ENCODE results near the gene HOXC12.

HOXC12 gene

DNA sequence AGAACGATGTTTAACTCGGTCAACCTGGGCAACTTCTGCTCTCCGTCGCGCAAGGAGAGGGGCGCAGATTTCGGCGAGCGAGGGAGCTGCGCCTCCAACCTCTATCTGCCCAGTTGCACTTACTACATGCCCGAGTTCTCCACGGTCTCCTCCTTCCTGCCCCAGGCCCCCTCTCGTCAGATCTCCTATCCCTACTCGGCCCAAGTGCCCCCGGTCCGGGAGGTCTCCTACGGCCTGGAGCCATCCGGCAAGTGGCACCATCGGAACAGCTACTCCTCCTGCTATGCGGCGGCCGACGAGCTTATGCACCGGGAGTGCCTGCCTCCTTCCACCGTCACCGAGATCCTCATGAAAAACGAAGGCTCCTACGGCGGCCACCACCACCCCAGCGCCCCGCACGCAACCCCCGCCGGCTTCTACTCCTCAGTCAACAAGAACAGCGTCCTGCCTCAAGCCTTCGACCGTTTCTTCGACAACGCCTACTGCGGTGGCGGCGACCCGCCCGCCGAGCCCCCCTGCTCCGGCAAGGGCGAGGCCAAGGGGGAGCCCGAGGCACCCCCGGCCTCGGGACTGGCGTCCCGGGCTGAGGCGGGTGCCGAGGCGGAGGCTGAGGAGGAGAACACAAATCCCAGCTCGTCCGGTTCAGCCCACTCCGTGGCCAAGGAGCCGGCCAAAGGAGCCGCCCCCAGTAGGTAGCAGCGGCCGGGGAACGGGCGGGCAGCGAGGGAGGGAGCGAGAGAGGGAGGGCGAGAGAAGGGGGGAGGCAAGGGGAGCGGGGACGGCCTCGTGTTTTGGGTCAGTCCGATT is 18.7 kb downstream of the HOXC12 start:
- no peak for DNase-seq

DNA sequence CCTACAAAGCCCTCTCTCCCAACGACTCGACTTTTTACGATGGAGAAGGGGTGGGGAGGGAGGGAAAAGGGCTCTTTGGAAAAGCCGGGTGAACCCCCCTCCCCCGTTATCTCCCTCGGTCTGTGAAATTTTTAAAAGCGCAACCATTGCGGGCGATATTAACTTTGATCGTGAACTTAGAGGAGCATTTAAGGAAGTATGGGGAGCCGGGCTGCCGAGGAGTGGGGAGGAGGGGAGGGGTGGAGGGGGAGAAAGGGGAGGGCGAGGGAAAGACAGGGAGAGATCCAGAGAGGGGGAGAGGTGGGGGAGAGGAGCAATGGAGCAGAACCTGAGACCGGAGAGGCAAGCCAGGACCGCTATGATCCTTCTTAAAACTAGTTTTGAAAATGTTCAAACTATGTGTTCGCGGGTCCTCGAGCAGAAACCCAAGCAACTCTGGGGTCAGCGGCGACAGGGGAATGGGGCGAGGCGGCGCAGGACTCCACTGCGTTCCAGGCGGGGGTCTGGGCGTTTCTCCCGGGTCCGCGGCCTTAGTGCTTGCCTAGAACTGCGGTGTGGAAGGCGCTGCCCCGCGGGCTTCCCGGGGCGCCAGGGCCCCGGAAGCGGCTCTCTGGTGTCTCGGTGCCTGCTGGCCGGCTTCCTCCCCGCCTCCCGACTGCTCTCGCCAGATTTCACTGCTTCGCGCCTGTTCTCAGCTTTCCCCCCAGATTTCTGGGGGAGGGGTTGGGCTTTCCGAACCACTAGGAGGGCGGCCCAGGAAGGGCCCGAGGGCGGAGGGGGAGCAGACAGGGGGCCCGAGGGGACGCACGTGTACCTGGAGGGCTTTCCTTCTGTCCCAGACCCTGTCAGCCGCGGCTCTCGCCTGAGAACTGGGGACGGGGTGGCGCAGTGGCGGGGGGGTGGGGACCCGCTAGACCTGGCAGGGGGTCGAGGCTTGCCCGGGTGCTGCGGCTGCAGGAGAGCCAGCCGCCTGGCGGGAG is 19.7 kb downstream of the HOXC12 start, which contains the start of gene HOTAIR:
Gene HOTAIR, minus strand, starts transcription at position 871 of the 980 bp plus-strand sequence.
- DNase-seq: no peak

DNA sequence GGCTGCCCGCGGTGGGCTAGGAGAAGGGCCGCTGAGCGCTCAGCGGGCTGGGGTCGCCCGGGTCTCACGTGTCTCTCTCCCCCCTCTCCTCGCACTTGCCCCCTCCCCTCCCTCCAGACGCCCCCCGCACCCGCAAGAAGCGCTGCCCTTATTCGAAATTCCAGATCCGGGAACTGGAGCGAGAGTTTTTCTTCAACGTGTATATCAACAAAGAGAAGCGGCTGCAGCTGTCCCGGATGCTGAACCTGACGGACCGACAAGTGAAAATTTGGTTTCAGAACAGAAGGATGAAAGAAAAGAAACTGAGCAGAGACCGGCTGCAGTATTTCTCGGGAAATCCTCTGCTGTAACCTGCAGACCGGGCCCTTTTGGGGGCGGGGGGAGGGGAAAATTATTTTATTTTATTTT is 20.4 kb downstream of the HOXC12 start:
- no peak for DNase-seq

DNA sequence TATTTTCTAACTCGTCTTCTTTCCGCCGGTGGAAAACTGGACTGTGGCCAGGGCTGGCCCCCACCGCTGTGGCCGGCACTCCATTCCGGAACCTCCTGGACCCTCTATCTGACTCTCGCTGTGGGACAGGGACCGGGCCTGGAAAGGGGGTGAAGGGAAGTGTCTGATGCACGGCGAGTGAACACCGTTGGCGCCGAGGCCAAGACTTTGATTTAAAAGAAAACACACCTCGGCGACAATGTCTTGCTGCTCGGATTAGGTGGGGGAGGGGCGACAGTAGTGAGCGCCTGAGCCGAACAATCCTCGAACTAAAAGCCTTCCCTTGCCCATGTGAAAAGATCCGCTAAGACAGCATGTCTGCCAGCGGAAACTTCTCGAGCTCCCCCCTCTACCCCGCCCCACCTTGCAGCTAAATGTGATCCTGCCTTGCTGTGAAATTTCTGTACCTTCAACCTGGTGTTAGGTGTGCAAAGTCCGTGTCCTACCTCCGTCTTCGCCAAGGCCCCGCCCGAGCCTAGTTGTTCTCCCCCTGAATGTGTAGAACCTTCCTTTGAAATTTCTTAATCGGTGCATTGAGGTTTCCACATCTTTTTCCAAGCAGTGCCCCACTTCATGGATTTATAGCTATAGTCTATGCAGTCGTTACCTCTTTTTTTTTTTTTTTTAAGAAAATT is 20.9 kb downstream of the HOXC12 start:
- no peak for DNase-seq

DNA sequence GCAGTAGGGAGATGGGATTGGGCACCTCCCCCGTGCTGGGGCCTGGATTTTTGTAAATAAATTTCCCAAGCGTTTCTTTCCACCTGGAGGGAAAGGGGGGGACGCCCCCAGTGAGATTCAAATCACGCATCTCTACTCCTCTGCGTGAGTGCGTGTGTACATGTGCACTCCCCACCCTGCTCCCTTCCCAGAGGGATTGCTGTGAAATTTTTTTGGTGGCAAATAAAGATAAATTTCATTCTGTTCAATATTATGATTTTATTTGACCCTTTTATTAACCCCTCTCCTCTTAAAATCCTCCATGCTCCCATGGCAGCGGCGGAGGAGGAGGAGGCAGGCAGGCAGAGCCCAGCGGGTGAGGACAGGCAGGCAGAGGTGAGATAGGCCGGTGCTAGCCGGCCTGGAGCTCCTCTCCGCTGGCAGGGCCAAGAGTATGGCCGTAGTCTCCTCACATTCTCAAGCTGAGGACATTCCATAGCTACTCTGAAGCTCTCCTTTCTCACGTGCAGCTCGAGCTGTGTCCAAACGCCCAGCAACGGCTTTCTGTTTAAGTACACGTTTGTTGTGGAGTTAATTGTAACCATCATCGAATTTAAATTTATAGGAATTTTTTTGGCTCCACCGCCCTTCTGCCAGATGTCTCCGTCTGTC is 21.6 kb downstream of the HOXC12 start:
- no peak for DNase-seq

DNA sequence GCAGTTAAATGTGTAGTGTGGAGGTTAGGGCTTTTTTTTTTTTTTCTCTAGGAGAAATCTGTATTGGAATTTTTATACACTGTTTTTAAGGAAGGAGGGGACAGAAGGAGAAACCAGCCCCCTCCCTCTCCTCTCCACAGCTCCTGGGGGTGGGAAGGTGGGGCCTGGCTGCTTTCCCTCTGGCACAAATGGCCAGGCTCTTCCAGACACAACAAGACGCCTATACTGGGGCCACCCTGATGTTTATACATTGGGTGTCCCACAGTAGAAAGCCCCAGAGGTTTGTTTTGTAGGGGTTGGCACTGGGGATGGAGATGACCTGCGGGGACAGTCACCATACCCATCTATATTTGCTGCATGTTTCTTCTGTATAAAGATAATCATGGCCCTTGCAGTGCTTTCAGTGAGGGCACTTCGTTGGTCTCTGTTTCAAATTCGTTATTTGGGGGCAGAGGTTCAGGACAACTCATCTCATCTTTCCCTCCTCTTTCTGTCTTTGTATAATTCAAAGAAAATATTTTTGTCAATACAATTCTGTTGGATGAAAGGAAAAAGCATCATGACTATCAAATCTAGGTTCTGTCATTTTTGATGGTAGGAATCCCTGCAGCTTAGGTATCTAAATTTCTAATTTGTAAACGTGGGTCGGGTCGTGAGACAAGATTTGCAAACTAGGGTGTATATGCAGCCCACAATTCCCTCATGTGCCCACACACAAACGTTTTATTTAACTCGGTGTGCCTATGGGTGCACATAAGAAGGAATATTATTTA is 22.3 kb downstream of the HOXC12 start:
- DNase-seq: no peak

DNA sequence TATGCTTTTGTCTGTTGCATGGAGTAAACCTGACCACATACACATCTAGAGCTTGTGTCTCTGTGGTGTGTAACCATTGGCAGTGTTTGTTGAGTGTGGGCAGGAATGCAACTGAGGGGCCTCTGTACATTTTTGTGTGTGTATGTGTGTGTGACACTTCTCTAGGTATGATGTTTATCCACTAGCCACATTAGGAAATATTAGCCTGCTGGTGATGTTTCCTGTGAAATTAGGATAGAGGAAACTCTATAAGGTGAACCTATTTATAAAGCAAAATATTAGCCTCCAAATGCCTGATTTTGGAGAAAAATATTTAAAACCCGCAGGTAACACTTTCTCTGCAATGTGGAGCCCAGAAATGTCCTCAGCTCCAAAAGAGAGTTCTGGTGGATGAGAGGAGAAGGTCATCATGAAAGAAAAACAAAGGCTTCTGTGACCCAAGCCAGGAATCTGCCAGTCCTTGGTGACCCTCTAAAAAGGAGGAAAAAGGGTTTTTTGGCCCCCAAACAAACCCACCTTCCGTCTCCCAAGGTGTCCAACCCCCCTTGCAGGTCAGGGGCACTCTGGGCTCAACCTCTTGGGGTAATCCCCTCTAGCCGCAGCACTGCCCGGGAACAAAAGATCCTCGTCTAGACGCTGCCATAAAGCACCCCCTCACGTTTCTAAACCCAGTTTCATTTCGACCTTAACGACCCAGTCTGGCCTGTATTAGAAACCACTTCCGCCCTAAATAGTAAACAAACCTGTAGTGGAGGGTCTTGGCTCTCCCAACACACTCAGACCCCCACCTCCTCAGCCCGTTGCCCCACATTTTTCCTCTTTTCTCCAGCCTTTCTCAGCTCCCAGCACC is 23.1 kb downstream of the HOXC12 start:
- no peak for DNase-seq

DNA sequence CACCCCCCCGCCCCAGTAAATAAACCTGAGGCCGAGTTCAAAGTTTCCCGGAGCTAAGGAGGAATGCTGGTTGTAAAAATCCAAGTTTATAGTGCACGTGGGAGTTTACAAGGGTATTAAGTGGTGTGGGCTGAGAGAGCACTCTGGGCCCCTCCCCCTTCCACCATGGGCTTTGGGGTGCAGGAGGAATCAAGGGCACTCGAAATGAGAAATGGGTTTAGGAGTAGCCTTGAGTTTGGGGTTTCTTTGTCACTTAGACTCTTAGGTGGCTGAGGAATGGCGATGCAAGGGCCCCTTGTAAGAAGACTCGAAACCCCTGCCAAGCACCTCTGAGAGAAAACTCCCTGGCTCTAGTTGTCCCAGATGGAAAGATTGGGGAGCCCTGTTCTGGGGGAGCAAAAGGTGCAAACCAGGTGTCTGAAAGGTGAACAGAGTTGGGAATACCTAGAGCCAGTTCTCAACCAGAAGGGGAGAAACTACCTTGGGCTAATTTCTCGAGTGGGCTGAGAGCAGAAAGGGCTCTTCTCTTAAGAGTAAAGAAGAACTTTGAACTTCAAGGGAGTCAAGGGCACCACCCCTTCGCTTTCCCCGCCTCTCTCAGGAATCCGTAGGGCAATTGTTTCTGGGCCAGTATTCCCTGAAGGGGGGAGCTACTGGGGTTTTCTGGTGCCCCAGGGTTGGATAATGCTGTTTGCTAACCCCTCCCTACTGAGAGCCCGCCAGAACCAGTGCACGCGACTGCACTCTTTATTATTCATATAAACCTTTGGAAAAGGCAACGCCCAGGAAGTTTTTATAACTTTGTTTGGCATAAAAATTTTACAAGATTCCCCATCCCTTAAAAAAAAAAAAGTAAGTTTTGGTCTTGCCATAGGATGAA is 24.0 kb downstream of the HOXC12 start:
- DNase-seq: no peak

DNA sequence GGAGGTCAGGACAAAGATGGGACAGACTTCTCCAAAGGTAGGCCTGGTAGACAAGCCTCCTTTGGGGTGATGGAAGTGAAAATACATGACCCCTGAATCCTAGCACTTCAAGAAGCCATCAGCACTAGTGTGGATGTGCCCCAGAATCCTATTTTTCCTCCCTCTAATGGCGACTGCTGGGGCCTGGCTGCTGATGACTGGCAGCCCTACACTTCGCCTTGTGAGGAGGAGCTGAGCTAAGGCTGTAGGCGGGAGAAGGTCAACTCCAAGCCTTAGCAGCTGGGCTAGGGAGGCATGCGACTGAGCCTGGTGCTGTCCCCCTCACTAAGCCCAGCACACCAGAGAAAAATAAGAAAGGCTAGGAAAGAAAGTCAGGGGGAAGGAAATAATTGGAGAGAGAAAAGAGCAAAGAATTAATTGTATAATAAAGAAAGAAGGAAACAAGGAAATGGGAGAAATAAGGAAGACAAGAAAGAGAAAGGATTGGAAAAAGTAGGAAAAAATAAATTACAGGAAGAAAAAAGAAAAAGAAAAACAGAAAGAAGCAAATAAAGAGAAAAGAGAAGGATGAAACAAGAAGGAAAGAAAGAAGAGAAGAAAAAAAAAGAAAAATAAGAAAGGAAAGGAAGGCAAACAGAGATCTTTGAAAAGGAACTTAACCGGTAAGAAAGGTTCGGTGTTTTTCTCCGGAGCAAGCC is 25.6 kb downstream of the HOXC12 start:
- no peak for DNase-seq

DNA sequence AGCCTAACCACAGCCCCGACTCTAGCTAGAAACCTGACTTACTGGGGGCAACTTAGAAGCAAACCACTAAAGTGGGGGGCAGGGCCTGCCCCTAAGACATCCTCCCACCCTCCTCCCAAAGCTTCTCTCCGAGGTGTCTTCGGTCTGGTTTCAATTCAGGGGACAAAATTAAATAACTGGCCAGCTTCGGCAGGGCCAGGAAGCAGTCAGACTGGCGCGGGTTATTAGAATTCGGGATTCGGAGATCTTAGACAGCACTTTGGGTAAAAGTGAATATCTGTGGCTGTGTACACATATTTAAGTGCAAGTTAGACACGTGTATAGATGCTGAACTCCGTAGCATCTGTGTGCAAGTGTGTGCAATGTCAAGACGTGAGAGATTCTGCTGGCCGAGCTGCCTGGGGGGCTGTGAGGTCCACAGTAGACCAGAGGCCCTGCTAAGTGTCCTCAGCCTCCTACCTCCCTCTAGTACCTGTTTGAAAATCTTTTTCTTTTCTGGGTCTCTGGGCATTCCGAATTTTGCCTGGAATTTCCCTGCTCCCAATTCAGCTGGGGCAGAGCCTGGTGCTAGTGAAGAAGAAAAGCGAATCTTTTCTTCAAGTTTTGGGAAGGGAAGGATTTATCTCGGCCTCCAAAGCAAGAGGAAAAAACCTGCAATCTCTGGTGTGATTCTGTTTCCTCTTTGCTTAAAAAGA is 26.2 kb downstream of the HOXC12 start:
- no peak for DNase-seq

DNA sequence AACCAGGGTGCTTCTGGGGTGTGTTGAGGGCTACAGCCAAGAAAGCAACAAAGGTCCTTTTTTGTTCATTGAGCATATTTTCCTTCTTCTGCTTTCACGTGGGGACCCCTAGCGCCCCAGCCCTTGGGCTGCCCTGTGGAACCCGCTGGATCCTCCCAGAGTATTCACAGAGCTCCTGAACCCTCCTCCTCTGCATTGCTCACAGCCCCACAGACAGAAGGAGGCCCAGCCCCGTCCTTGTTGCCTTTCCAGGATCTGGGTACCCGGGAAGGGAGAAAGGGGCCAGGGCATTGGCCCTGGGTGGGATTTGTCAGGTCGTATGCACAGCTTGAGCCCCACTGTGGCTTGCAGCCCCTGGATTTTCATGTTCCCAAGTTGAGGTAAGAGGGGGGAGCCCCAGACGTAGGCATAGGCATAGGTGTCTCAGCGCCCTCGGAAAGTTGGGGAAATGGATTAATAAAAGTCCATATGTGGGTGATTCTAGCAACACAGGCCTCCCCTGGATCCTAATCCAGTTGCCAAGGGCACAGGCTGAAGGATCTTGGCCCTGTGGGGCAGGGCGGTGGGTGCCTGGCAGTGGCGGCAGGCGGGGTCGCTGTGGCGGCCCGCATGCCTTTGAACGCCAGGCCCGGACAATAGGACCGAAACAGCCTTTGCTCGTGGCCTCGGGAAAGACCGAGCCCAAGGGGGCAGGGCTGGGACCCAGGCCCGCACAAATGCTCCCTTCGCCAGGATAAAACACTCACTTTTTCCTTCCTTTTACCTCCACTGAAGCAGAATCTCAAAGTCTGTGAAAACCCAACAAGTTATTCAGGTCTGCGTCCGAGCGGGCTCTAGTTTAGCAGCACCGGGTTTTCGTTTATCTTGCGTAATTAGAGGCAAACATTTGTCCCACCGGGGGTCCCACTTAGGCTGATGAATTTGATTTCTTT is 27.2 kb downstream of the HOXC12 start:
- DNase-seq: no peak

DNA sequence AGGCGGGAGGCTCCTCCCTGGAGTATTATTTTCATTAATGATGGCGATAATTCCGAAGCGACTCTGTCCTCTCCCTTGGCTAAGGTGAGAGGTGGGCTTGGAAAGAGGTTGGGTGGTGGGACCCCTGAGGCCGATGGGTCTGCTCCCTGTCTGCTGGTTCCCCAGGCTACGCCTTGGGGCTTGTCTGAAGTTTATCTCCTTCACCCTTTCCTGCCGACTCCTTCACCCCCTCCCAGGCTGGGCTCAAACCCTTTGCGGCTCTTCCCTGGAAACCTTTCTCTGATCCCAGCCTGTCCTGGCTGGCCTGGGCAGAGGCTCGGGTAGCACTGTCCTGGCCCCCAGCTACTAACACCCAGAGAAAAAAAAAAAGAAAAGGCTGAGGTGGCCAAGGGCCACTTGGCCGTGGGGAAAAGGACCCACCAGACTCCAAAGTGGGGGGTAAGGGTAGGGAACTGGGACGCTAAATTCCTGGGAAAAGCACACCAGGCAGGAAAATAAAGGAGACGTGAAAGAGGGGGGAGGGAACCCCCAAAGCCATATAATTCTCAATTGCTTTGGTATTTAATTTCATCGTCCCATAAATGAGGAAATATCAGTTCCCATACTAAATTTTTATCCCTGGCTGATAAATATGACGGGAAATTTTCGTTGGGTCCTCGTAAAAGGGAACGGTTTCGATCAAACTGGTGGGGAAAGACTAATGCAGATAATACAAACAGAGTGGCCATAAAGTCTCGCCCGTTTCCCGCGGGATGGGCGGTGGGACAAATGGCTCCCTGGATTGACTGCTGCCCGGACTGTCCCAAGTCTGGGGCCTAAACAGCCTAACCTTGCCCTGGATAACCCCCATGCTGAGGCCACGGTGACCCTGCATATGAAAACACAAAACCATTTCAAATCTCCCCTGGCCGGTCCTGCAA is 28.2 kb downstream of the HOXC12 start:
- no peak for DNase-seq

DNA sequence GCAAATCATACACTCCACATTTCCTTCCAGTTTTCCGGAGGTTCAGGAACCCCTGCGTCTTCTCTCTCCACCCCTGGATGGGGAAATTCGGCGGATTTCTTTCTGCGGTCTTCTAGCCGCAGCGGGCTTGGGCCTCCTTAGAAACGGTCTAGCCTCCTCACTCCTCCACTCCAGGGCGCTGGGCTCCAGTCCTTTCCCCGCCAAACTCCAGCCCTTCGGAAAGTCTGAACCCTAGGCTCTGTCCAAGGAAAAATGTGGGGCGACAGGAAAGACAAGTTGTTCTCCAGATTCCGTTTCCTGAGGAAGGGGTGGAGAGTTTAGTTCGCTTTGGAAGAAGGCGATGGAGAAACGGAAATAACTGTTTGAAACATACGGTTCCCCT is 28.9 kb downstream of the HOXC12 start:
- DNase-seq: no peak

DNA sequence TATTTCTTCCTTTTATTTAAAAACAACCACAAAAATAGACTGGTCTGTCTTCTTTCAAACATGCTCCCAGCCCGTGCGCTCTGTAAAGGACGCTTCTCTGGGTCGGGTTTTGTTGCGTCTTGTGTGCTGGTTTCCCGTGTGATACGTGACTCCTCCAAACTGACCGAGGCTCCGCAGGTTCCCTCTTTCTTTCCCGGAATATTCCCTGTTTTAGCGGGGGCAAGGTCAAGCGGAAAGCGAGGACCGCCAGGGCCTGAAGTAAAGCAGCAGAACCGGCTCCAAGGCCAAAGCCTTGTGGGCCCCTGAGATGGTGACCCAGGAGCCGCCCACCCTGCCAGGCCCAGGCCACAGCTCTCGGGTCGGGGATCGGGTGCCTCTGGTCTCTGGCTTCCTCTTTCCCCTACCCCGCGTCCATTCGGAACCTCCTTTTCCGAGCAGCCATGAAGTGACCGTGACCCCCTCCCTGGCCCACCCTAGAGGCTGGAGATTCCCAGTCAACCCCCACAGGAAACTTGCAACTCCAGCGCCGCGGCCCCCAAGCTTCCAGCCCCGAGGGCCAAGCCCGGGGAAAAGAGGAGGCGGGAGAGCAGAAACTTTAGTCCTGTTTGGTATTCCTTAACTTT is 29.4 kb downstream of the HOXC12 start:
- DNase-seq: no peak

DNA sequence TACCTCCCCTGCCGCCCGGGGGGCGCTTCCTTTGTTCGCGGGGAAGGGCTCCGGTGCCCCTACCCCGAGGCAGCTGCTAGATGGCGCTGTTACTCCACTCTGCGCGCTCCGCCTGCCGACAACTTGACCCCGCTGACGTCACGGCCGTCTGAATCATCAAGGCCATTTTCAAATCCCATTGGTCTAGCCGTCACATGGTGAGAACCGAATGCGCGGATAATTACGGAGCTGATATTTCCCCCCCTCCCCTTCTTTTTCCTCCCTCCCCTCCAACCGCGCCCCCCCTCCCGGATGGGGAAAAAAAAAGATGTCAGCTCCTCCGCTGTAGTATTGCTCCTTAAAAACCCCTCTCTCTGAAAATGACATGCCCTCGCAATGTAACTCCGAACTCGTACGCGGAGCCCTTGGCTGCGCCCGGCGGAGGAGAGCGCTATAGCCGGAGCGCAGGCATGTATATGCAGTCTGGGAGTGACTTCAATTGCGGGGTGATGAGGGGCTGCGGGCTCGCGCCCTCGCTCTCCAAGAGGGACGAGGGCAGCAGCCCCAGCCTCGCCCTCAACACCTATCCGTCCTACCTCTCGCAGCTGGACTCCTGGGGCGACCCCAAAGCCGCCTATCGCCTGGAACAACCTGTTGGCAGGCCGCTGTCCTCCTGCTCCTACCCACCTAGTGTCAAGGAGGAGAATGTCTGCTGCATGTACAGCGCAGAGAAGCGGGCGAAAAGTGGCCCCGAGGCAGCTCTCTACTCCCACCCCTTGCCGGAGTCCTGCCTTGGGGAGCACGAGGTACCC is 30.4 kb downstream of the HOXC12 start, which contains the start of gene HOXC10:
Gene HOXC10, plus strand, starts transcription at position 246 of the 791 bp plus-strand sequence. Its CDS starts 114 bp downstream, at position 360.
- DNase-seq: peak; percentile 96
